Measurements from ENCODE around the gene PPM1N.
"Not testable (repeated sequence)": the region's sequence is repeated elsewhere in the genome, so short reads cannot be mapped to it uniquely, and the experiment has no call there.

PPM1N gene

DNA sequence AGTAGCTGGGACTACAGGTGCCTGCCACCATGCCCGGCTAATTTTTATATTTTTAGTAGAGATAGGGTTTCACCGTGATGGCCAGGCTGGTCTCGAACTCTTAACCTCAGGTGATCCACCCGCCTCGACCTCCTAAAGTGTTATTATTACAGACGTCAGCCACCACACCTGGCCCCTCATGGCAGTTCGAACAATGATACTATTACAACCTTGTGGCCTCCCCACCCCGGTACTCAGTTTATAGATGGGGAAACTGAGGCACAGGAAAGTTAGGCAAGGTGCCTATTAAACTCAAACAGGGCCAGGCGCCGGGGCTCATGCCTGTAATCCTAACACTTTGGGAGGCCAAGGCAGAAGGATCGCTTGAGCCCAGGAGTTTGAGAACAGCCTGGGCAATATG is 12.1 kb downstream of the PPM1N start:
- not testable (repeated sequence) for DNase-seq

- no peak for DNase-seq
Measured at GRCh38 chr19:45511074-45511473, 12.8 kb downstream of the PPM1N start.

DNA sequence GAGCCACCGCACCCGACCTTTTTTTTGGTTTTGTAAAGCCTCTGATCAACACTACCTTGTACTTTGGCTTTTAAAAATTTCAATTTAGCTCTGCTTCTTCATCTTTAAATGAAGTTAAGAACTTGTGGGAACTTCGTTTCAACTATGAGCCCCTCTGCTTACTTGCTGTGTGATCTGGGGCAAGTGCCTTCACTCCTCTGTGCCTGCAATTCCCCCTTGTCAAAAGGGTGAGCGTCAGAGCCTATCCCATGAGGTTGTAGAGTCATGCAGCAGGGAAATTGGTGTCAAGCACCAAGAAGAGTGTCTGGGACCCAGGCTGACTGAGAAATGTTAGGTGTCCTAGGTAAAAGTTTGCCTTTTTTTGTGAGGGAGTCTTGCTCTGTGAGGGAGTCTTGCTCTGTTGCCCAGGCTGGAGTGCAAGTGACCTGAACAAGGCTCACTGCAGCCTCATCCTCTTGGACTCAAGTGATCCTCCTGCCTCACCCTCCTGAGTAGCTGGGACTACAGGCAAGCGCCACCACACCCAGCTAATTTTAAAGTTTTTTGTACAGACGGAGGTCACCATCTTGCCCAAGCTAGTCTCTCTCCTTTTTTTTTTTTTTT is 14.7 kb downstream of the PPM1N start:
- no peak for DNase-seq

- DNase-seq, result peak; percentile 57
Measured at GRCh38 chr19:45514376-45515051, 16.3 kb downstream of the PPM1N start.

DNA sequence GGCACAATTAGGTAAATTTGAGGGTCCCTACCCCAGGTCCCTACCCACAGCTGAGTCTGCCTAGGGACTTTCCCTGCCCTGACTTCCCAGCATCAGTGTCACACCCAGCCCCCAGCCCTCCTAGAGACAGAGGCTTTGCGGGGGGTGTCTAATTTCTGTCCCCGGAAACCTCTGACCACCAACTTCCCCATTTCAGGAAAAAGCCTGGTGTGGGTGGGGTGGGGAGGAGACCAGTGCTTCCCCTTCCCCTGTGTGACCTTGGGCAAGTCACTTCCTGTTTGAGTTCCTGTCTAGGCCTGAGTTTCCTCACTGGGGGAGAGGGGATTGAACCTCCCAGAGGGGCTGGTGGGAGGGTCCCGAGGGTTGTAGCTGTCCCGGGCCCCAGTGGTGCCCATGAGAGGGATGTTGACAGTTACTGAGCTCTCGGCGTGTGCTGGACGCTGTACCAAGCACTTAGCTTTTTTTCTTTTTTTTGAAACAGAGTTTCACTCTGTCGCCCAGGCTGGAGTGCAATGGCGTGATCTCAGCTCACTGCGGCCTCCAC is 16.9 kb downstream of the PPM1N start:
- no peak for DNase-seq

DNA sequence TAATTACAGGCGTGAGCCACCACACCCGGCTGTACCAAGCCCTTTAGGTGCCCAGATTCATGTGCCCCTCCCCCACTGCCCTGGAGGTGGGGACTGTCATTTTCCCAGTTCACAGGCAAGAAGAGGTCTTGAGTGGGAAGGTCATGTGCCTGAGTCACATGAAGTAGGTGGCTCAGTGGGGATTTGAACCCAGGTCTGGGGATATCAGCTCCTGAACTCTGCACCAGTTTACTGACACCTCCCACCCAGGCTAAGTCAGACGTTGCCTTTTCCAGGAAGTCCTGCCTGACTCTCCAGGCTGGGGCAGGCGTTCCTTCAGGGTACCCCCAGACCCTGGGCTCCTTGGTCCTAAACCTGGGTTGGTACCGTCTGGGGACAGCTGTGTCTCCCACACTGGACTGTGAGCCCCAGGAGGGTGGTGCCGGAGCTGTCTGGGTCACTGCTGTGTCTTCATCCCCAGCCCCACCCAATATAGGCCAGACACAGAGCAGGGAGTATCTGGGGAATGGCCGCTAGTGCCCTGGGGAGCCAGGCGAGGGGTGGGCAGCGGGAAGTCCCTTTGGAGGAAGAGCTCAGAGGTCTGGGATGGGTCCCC is 17.7 kb downstream of the PPM1N start:
- no peak for DNase-seq

- DNase-seq, result no peak
Measured at GRCh38 chr19:45517238-45517637, 19.0 kb downstream of the PPM1N start.

DNA sequence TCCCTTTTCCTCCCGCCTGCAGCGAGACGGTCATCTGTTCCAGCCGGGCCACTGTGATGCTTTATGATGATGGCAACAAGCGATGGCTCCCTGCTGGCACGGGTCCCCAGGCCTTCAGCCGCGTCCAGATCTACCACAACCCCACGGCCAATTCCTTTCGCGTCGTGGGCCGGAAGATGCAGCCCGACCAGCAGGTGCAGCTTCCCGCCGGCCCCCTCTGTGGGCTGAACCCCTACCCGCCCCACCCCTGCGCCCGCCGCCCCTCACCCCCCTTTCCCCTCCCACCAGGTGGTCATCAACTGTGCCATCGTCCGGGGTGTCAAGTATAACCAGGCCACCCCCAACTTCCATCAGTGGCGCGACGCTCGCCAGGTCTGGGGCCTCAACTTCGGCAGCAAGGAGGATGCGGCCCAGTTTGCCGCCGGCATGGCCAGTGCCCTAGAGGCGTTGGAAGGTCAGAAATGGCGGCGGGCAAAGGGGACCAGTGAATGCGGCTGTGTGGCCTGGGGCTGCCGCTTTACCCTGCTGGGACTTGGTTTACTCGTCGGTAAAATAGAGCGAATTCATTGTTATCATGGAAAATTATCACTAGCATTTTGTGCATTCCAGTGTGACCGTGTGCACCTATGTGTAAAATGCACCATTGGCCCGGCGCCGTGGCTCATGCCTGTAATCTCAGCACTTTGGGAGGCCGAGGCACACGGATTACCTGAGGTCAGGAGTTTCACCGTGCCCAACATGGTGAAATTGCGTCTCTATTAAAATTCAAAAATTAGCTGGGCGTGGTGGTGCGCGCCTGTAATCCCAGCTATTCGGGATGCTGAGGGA is 19.6 kb downstream of the PPM1N start:
- DNase-seq, result no peak

DNA sequence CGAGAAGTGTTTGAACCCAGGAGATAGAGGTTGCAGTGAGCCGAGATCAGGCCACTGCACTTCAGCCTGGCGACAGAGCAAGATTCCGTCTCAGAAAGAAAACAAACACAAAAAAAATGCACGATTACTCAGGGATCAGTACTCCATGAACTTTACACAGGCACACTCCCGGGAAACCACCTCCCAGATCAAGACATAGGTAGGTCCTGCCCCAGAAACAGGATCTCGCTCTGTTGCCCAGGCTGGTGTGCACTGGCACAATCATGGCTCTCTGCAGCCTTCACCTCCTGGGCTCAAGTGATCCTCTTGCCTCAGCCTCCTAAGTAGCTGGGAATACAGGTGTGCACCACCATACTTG is 20.2 kb downstream of the PPM1N start:
- DNase-seq, result no peak

DNA sequence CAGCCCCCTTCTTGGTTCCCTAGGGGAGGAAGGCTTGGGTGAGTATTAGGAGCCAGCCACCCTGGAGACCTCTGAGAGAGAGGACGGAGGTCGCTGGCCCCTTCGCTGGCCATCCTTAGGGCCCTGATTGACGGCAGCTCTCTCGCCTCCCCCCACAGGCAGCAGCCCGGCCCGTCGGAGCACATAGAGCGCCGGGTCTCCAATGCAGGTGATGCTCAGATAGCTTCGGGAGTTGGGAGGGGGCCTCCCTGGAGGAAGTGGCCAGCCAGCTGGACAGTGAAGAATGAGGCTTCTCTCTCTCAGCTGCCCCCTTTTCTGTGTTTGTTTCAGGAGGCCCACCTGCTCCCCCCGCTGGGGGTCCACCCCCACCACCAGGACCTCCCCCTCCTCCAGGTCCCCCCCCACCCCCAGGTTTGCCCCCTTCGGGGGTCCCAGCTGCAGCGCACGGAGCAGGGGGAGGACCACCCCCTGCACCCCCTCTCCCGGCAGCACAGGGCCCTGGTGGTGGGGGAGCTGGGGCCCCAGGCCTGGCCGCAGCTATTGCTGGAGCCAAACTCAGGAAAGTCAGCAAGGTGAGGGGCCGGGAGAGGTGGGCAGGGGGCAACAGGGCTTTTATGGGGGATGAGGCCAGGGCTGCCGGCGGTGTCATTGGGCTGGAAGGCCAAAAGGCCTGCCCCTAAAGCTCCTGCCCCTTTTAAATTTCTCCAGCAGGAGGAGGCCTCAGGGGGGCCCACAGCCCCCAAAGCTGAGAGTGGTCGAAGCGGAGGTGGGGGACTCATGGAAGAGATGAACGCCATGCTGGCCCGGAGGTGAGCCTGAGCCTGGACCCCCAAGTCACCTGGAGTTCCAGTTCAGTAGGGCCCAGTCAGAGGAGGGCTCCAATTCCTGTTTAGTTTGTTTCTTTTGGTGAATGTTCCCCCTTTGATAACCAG is 24.0 kb downstream of the PPM1N start:
- no peak for DNase-seq

DNA sequence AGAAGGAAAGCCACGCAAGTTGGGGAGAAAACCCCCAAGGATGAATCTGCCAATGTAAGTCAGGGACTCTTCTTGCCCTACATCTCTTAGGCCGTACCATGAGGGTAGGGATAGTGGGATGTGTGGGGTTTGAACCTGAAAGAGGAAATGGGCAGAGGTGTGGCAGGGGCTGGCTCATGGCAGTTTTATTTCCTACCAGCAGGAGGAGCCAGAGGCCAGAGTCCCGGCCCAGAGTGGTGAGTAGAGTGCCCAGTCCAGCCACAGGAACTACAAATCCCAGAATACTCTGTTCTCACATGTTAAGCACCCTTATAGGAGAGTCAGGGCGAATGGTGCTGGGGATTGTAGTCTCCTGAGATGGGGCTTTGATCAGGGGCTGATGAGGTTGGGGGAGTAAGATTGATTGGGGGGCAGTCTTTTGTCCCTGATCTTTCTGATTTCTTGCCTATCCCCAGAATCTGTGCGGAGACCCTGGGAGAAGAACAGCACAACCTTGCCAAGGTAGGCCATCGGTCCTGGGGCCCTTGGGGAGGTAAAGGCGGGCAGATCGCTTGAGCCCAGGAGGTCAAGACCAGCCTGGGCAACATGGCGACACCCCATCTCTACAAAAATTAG is 25.5 kb downstream of the PPM1N start:
- DNase-seq, result peak; percentile 91

GRCh38 chr19:45524575-45525129 is 26.4 kb downstream of the PPM1N start:
- no peak for DNase-seq

DNA sequence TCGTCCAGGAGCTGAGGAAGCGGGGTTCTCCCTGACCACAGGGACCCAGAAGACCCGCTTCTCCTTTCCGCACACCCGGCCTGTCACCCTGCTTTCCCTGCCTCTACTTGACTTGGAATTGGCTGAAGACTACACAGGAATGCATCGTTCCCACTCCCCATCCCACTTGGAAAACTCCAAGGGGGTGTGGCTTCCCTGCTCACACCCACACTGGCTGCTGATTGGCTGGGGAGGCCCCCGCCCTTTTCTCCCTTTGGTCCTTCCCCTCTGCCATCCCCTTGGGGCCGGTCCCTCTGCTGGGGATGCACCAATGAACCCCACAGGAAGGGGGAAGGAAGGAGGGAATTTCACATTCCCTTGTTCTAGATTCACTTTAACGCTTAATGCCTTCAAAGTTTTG is 27.9 kb downstream of the PPM1N start:
- DNase-seq, result peak; percentile 89

- DNase-seq, result no peak
Measured at GRCh38 chr19:45526971-45527370, 28.7 kb downstream of the PPM1N start.

DNA sequence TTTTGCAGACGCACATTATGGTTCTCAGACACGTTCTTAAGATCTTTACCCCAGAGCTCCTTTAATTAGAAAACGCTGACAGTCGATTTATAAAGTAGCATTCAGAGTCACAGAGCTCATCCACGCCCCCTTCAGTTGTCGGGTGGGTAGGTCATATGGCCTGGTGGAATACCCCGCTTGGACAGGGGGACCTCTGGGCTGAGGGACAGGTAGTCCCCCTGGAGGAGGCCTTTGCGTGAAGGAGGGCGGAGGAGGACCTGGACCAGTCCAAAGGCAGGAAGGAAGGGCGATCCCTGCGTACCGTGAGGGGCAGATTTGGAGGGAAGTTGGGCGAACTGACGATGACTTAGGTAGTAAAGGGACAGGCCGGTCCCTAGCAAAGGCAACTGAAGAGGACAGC is 29.5 kb downstream of the PPM1N start:
- DNase-seq, result no peak

GRCh38 chr19:45528149-45528743 is 30.0 kb downstream of the PPM1N start:
- DNase-seq, result peak; percentile 72

DNA sequence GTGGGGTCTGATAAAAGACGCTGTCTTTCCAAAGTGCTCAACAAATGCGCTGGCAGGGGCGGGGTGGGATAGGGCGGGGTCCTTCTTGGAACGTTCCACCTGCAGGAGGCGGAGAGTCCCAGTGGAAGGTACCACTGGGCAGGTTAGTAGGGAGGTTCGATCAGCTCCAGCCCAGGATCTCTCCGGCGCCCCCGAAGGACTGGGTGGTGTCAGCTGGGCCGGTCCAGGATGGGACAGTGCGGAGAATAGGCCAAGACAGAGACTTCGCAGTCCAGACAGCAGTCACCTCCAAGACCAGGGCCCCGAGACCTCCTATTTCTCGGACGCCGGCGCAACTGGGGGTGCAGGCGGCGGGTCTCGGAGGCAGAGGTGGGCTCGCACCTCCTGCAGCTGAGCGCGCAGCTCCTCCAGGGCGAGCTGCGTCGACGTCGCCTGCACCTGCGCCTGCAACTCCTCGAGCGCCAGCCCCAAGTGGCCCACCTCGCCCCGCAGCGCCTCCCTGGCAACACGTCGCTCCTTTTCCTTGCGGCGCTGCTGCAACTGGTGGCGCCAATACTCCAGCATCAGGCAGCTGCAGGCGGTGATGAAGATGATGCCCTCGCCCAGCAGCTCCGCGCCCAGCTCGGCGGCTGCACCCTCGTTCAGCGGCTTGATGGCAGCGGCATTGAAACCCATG is 30.6 kb downstream of the PPM1N start:
- peak; percentile 94 for DNase-seq

- peak; percentile 54 for DNase-seq
Measured at GRCh38 chr19:45529420-45529785, 31.2 kb downstream of the PPM1N start.

DNA sequence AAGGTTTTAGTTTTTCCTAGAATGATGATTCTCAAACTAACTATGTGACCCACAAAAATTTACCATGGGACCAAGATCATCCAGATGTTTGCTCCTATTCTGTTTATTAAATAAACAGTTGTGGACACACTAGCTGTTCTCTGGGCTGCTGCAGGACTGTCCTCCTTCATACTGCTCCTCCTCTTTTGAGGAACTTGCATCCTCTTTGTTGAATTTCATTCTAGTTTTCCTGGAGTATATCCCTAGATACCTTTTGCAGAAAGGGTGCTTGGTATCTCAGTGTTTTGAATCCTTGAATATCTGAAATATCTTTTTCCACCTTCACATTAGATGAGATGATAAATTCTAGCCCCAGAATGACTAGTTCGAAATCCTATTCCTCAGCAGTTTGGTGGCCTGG is 33.1 kb downstream of the PPM1N start:
- DNase-seq, result no peak

DNA sequence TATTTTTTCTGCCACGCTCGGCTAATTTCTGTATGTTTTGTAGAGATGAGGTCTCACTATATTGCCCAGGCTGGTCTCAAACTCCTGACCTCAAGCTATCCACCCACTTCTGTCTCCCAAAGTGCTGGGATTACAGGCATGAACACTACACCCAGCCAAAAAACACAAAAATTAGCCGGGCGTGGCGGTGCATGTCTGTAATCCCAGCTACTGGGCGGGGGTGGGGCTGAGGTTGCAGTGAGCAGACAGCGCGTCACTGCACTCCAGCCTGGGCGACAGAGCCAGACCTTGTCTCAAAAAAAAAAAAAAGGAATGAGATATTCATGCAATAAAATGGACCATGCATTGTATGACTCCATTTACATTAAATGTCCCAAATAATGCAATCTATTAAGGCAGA is 41.2 kb downstream of the PPM1N start:
- no peak for DNase-seq

DNA sequence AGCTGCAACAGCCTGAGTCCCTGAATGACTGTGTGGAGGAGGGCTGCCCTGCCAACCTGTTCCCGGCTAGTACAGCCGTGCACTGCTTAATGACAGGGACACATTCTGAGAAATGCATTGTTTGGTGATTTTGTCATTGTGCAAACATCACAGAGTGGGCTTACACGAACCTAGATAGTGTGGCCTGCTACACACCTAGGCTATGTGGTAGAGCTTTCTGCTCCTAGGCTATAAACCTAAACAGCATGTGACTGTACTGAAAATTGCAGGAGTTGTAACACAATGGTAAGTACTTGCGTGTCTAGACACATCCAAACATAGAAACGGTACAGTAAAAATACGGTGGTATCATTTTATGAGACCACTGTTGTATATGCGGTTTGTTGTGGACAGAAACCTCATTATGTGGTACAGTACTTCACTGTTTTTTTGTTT is 44.0 kb downstream of the PPM1N start:
- peak; percentile 40 for DNase-seq
